Osteoblast (primary cell): Measurements from ENCODE around the gene SLC44A4. TPM values are rescaled to one million over a fixed set of nuclear protein-coding genes. Genes with fewer than 3 reads are reported as not detected.
A peak's percentile ranks its signal among the peaks of the same experiment; 100 is the strongest.
"Not testable (repeated sequence)": the region's sequence is repeated elsewhere in the genome, so short reads cannot be mapped to it uniquely, and the experiment has no call there.

ENCODE experiments used
- DNase-seq: peaks from one replicate; pipeline ENCODE4 v3.0.0; 2011; ENCODE audit warnings: low spot score, mixed read lengths; ENCODE audit not compliant: insufficient read length; ENCODE audit errors: missing footprints
- H2AFZ ChIP-seq: 2 replicates; pipeline ENCODE4 v1.6.0; 2011; ENCODE audit warnings: mild to moderate bottlenecking, low read length
- H3K27ac ChIP-seq: 2 replicates; pipeline ENCODE4 v1.5.1; 2011; ENCODE audit warnings: mild to moderate bottlenecking, low read depth, low read length, moderate library complexity
- H3K27me3 ChIP-seq: 2 replicates; pipeline ENCODE4 v1.6.0; 2012; ENCODE audit warnings: mild to moderate bottlenecking, control low read depth, inconsistent platforms, low read length, moderate library complexity; ENCODE audit not compliant: insufficient read depth
- H3K36me3 ChIP-seq: 2 replicates; pipeline ENCODE4 v1.5.1; 2011; ENCODE audit warnings: mild to moderate bottlenecking, low read length, control low read depth, moderate library complexity; ENCODE audit not compliant: insufficient read depth
- H3K4me1 ChIP-seq: 2 replicates; pipeline ENCODE4 v1.5.1; 2011; ENCODE audit warnings: mild to moderate bottlenecking, low read length, control low read depth, moderate library complexity; ENCODE audit not compliant: insufficient read depth
- H3K4me2 ChIP-seq: 2 replicates; pipeline ENCODE4 v1.6.0; 2011; ENCODE audit warnings: mild to moderate bottlenecking, low read length; ENCODE audit not compliant: insufficient read depth
- H3K4me3 ChIP-seq: fragments of 200-600 bp; sonication (generic); 3 replicates; pipeline ENCODE4 v1.5.1; 2012; ENCODE audit warnings: mild to moderate bottlenecking, low read length, inconsistent platforms; ENCODE audit not compliant: insufficient read depth
- H3K79me2 ChIP-seq: 2 replicates; pipeline ENCODE4 v1.6.0; 2012; ENCODE audit warnings: mild to moderate bottlenecking, low read length, control low read depth, inconsistent platforms; ENCODE audit not compliant: insufficient read depth
- H3K9me3 ChIP-seq: 2 replicates; pipeline ENCODE4 v1.5.1; 2011; ENCODE audit warnings: low read depth, low read length, control low read depth
- H4K20me1 ChIP-seq: 2 replicates; pipeline ENCODE4 v1.6.0; 2012; ENCODE audit warnings: mild to moderate bottlenecking, low read length, control low read depth; ENCODE audit not compliant: insufficient read depth
- total RNA-seq: library from RNA; depleted of rRNA; stranded (reverse); fragments of >200 nt; gene quantifications from 2 replicates; pipeline ENCODE4 v1.2.3, GENCODE V29; 2012
- TF ChIP-seq, protein P1 (sequence below): IDR thresholded peaks from 2 replicates; pipeline ENCODE4 v1.5.1; 2011; ENCODE audit warnings: mild to moderate bottlenecking, low read depth, low read length, moderate library complexity; ENCODE audit errors: extremely low read depth

Gene SLC44A4
- total RNA-seq, 1 donor, result not detected

- TF ChIP-seq, protein P1, sequence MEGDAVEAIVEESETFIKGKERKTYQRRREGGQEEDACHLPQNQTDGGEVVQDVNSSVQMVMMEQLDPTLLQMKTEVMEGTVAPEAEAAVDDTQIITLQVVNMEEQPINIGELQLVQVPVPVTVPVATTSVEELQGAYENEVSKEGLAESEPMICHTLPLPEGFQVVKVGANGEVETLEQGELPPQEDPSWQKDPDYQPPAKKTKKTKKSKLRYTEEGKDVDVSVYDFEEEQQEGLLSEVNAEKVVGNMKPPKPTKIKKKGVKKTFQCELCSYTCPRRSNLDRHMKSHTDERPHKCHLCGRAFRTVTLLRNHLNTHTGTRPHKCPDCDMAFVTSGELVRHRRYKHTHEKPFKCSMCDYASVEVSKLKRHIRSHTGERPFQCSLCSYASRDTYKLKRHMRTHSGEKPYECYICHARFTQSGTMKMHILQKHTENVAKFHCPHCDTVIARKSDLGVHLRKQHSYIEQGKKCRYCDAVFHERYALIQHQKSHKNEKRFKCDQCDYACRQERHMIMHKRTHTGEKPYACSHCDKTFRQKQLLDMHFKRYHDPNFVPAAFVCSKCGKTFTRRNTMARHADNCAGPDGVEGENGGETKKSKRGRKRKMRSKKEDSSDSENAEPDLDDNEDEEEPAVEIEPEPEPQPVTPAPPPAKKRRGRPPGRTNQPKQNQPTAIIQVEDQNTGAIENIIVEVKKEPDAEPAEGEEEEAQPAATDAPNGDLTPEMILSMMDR, result no peak
- Histone ChIP-seq H3K4me1 (peaks cover 14% of the 10 kb centered on the region), H3K4me2 (no peak overlapping the region), H3K36me3 (peaks cover 7% of the 10 kb centered on the region), H3K4me3 (no peak overlapping the region), H3K27me3 (no peaks in the 10 kb centered on the region), H3K9me3 (no peaks in the 10 kb centered on the region), H2AFZ (no peak overlapping the region), H4K20me1 (no peaks in the 10 kb centered on the region), H3K27ac (no peak overlapping the region), H3K79me2 (peaks cover 21% of the 10 kb centered on the region)
- peak; percentile 73 for DNase-seq
Observed at GRCh38 chr6:31865205-31866118, 13.3 kb downstream of the SLC44A4 start.

DNA sequence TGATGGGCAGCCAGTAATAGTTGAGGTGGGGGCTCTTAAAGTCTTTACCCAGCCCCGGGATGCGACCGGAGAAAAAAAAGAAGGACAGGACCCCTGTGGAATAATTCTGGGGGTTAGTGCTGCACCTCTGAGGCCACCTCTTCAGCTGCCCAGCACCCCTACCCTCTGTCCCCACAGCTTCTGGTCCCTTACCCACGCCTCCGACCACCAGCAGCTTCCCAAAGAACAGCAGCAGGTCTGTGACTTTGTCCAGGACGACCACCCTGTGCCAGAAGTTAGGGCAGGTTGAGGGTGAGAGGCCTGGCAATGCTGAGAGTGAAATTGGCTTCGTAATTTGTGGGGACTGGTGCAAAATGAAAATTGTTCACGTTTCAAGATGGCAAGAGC lies 14.0 kb downstream of the SLC44A4 start:
- TF ChIP-seq, protein P1, result no peak
- no peaks in the 10 kb centered on the region for H3K9me3 ChIP-seq
- peaks cover 14% of the 10 kb centered on the region for H3K4me1 ChIP-seq
- H3K79me2 ChIP-seq, result peaks cover 28% of the 10 kb centered on the region
- peaks cover 13% of the 10 kb centered on the region for H3K36me3 ChIP-seq
- H3K4me2 ChIP-seq, result no peak overlapping the region
- no peaks in the 10 kb centered on the region for H3K27me3 ChIP-seq
- peak overlapping the region; percentile 41 for H2AFZ ChIP-seq
- H3K4me3 ChIP-seq, result no peak overlapping the region
- H3K27ac ChIP-seq, result no peak overlapping the region
- no peaks in the 10 kb centered on the region for H4K20me1 ChIP-seq
- DNase-seq, result peak; percentile 42

DNA sequence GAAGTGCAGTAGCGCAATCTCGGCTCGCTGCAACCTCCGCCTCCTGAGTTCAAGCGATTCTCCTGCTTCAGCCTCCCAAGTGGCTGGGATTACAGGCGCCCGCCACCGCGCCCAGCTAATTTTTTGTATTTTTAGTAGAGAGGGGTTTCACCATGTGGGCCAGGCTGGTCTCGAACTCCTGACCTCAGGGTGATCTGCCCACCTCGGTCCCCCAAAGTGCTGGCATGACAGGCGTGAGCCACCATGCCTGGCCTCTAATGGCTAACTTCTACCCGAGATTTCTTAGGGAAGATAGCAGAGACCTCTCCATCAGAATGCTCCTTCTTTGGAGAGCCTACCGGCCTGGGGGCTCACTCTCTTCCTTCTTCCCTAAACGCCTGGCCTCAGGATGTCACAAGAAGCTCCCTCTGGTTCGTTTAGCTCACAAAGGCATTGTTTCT lies 14.7 kb downstream of the SLC44A4 start:
- H3K27me3 ChIP-seq, H3K9me3 ChIP-seq, H4K20me1 ChIP-seq, DNase-seq, H3K27ac ChIP-seq: not testable (repeated sequence)
- Histone ChIP-seq H3K4me1 (peaks cover 14% of the 10 kb centered on the region), H3K79me2 (peaks cover 29% of the 10 kb centered on the region), H3K36me3 (peaks cover 20% of the 10 kb centered on the region), H3K4me2 (peak overlapping the region; percentile 94), H3K4me3 (peak overlapping the region; percentile 86), H2AFZ (peak overlapping the region; percentile 96)

GRCh38 chr6:31862344-31863235 lies 16.2 kb downstream of the SLC44A4 start, which contains the start of gene NEU1:
NEU1 (minus strand) TSS chr6:31862821; CDS start chr6:31862776, 45 bp downstream.
- no peaks in the 10 kb centered on the region for H3K9me3 ChIP-seq
- H4K20me1 ChIP-seq, result no peaks in the 10 kb centered on the region
- peaks cover 14% of the 10 kb centered on the region for H3K4me1 ChIP-seq
- peak within 1 kb of the TSS; percentile 96 for H2AFZ ChIP-seq
- peak within 1 kb of the TSS; percentile 94 for H3K4me2 ChIP-seq
- peaks cover 29% of the 10 kb centered on the region for H3K79me2 ChIP-seq
- H3K36me3 ChIP-seq, result peaks cover 32% of the 10 kb centered on the region
- peak within 1 kb of the TSS; percentile 98 for H3K4me3 ChIP-seq
- DNase-seq, result peak; percentile 100
- peak within 1 kb of the TSS; percentile 89 for H3K27ac ChIP-seq
- TF ChIP-seq, protein P1, result no peak
- H3K27me3 ChIP-seq, result no peaks in the 10 kb centered on the region
